Ovary (tissue), 9 donors: ENCODE results near the gene PLEKHA5. TPM values are rescaled to one million over a fixed set of nuclear protein-coding genes. Genes with fewer than 3 reads are reported as not detected.

ENCODE experiments used
- DNase-seq, 5 donors: peaks; one replicate each; pipeline ENCODE4 v3.0.0-alpha.2; 2019 to 2020
- H3K27ac ChIP-seq, 2 donors: fragments of 200-600 bp; one replicate each; pipeline versions ENCODE4 v1.5.1 to v1.8.0; 2019 to 2022
- H3K27me3 ChIP-seq: fragments of 200-600 bp; one replicate; pipeline ENCODE4 v1.8.0; 2022
- H3K36me3 ChIP-seq: fragments of 200-600 bp; sonication (generic); one replicate; pipeline ENCODE4 v1.5.1; 2019
- H3K4me1 ChIP-seq: one replicate; pipeline ENCODE4 v1.8.1; 2013; ENCODE audit warnings: mild to moderate bottlenecking, moderate library complexity; ENCODE audit not compliant: insufficient read depth
- H3K4me3 ChIP-seq: fragments of 200-600 bp; sonication (generic); one replicate; pipeline ENCODE4 v1.5.1; 2017
- H3K9me3 ChIP-seq, 2 donors: fragments of 200-600 bp in 1 of 2; sonication (generic) in 1 of 2; one replicate each; pipeline versions ENCODE4 v1.5.1 to v1.8.1; 2013 to 2019; ENCODE audit warnings: mild to moderate bottlenecking in 1 of 2, moderate library complexity in 1 of 2
- CTCF ChIP-seq, 3 donors: fragments of 450-650 bp in 2 of 3; fragments of 200-600 bp in 1 of 3; IDR thresholded peaks; one replicate each; pipeline versions ENCODE4 v1.5.1 to v1.8.0; 2016 to 2022; ENCODE audit warnings: antibody characterized with exemption in 3 of 3, mild to moderate bottlenecking in 1 of 3
- EP300 ChIP-seq: sonication (generic); formaldehyde crosslinking; IDR thresholded peaks from one replicate; pipeline ENCODE4 v1.6.1; 2017; ENCODE audit warnings: antibody characterized with exemption
- POLR2A ChIP-seq: fragments of 450-650 bp; IDR thresholded peaks from one replicate; pipeline ENCODE4 v1.6.1; 2017; ENCODE audit warnings: antibody characterized with exemption, mild to moderate bottlenecking, moderate library complexity
- WGBS, 3 donors: extraction: QIAGEN DNeasy Blood & Tissue Kit in 1 of 3; methylation state at CpG; one replicate each; pipeline versions ENCODE4 v1.1.5 to v1.1.7; 2013 to 2017; 5-methylcytosine and 5-hydroxymethylcytosine counted together
- intact Hi-C, 4 donors: fragments of 100-400 bp; cut with DNase I; formaldehyde crosslinking; loops; one replicate each; pipeline versions ENCODE4 v1.11.0 to v1.15.1; 2022 to 2023
- polyA plus RNA-seq, 2 donors: library from polyadenylated mRNA; stranded (reverse); fragments of 200-250 nt in 1 of 2; fragments of 350-450 nt in 1 of 2; fragmentation: Illumina TruSeq in 1 of 2; extraction: RNeasy Lipid Tissue Mini Kit (QIAGEN cat#74804) in 1 of 2; gene quantifications; one replicate each; pipeline ENCODE4 v1.2.3, GENCODE V29; 2013 to 2014
- total RNA-seq, 7 donors: library from RNA; depleted of rRNA in 2 of 7; stranded (reverse); fragments of >200 nt in 2 of 7; fragmentation: NEBNext Ultra II Directional in 3 of 7; extraction: Animal tissue kit (Norgen Biotek cat#: 25700) in 3 of 7; gene quantifications; one replicate each; pipeline versions ENCODE4 v1.1.0 to v1.2.4, GENCODE V29; 2016 to 2023
- donor health status: DM: no; HTN: no; CAD: no; lungs with moderate emphysema.
- donor health status: DM: no; HTN: no; CAD: no.
- donor health status: Bipolar disorder and iron deficiency.
- donor health status: DM: yes; HTN: yes; CAD: no.
- donor health status: DM: no; HTN: no; CAD: no.
- donor health status: DM: yes; HTN: yes; CAD: no.

PLEKHA5 gene
- total and polyA plus RNA-seq, 9 donors: 32.2 to 65.6 (median 45.7) TPM

GRCh38 chr12:19154686-19155085 is 25.2 kb downstream of the PLEKHA5 start:
- no peak overlapping the region for H3K4me3 ChIP-seq
- no peaks in the 10 kb centered on the region for H3K27me3 ChIP-seq
- H3K4me1 ChIP-seq: peaks cover 6% of the 10 kb centered on the region
- WGBS, 3 donors: 23 to 36% (median 36%) methylated on average over 2 of the region's 2 CpGs
- no peak for DNase-seq
- TF ChIP-seq CTCF (IDR thresholded peaks at IDR 0.05): no peak
- no peak for TF ChIP-seq POLR2A
- no peak for TF ChIP-seq EP300
- intact Hi-C loops: no loop called here
- no peak overlapping the region for H3K27ac ChIP-seq
- H3K36me3 ChIP-seq: no peaks in the 10 kb centered on the region
- no peaks in the 10 kb centered on the region for H3K9me3 ChIP-seq

- peaks cover 6% of the 10 kb centered on the region for H3K4me1 ChIP-seq
- no peak for DNase-seq
- H3K36me3 ChIP-seq: no peaks in the 10 kb centered on the region
- no peaks in the 10 kb centered on the region for H3K27me3 ChIP-seq
- TF ChIP-seq CTCF (IDR thresholded peaks at IDR 0.05) (no peak), EP300 (no peak), POLR2A (no peak)
- no peak overlapping the region for H3K4me3 ChIP-seq
- intact Hi-C loops: no loop called here
- no peaks in the 10 kb centered on the region for H3K9me3 ChIP-seq
- peak overlapping the region in 1 of 2 donors; percentile 9 for H3K27ac ChIP-seq
- WGBS, 3 donors: 13 to 46% (median 33%) methylated on average over 5 of the region's 5 CpGs
Observed at GRCh38 chr12:19155981-19156734, 26.6 kb downstream of the PLEKHA5 start.

- TF ChIP-seq EP300 (no peak), CTCF (IDR thresholded peaks at IDR 0.05) (no peak), POLR2A (no peak)
- Histone ChIP-seq H3K4me1 (peaks cover 5% of the 10 kb centered on the region), H3K9me3 (no peaks in the 10 kb centered on the region), H3K27me3 (no peaks in the 10 kb centered on the region), H3K4me3 (no peak overlapping the region), H3K36me3 (no peaks in the 10 kb centered on the region), H3K27ac (no peak overlapping the region)
- intact Hi-C loops: no loop called here
- DNase-seq: no peak
- 8 to 18% (median 10%) methylated on average over 1 of the region's 1 CpG for WGBS, 3 donors
Observed at GRCh38 chr12:19158923-19159322, 29.4 kb downstream of the PLEKHA5 start.

- TF ChIP-seq POLR2A: no peak
- TF ChIP-seq CTCF (IDR thresholded peaks at IDR 0.05): no peak
- TF ChIP-seq EP300: no peak
- Histone ChIP-seq H3K4me1 (peaks cover 7% of the 10 kb centered on the region), H3K4me3 (no peak overlapping the region), H3K9me3 (no peaks in the 10 kb centered on the region), H3K36me3 (no peaks in the 10 kb centered on the region), H3K27me3 (no peaks in the 10 kb centered on the region), H3K27ac (no peak overlapping the region)
- WGBS, 3 donors: 97 to 99% (median 97%) methylated on average over 5 of the region's 5 CpGs
- intact Hi-C loops: no loop called here
- no peak for DNase-seq
Observed at GRCh38 chr12:19161216-19161615, 31.7 kb downstream of the PLEKHA5 start.
